Liver (tissue), 9 donors: ENCODE measurements around the gene C1QTNF3. TPM values are rescaled to one million over a fixed set of nuclear protein-coding genes. Genes with fewer than 3 reads are reported as not detected.

Experiments used
- DNase-seq: peaks from one replicate; pipeline ENCODE4 v3.0.0-alpha.2; 2017; ENCODE audit warnings: low spot score
- H3K27ac ChIP-seq, 2 donors: one replicate each; pipeline ENCODE4 v1.7.0; 2013; ENCODE audit warnings: inconsistent platforms in 2 of 2, low read length in 2 of 2, control low read depth in 1 of 2, low read depth in 1 of 2, mild to moderate bottlenecking in 1 of 2
- H3K27me3 ChIP-seq, 4 donors: one replicate each; pipeline versions ENCODE4 v1.6.1 to v1.7.0; 2013; ENCODE audit warnings: low read length in 3 of 4, inconsistent platforms in 1 of 4, mild to moderate bottlenecking in 1 of 4, moderate library complexity in 1 of 4; ENCODE audit not compliant: control insufficient read depth in 4 of 4, insufficient read depth in 4 of 4
- H3K36me3 ChIP-seq, 4 donors: one replicate each; pipeline versions ENCODE4 v1.6.1 to v1.7.0; 2013; ENCODE audit warnings: low read length in 3 of 4, mild to moderate bottlenecking in 3 of 4, low read depth in 1 of 4, moderate library complexity in 1 of 4; ENCODE audit not compliant: control insufficient read depth in 4 of 4, insufficient read depth in 3 of 4
- H3K4me1 ChIP-seq, 4 donors: one replicate each; pipeline versions ENCODE4 v1.6.1 to v1.7.0; 2013; ENCODE audit warnings: low read length in 3 of 4, mild to moderate bottlenecking in 3 of 4, moderate library complexity in 1 of 4; ENCODE audit not compliant: control insufficient read depth in 4 of 4, insufficient read depth in 4 of 4
- H3K4me3 ChIP-seq, 3 donors: one replicate each; pipeline versions ENCODE4 v1.6.1 to v1.7.0; 2013; ENCODE audit warnings: low read length in 3 of 3, control low read depth in 1 of 3, low read depth in 1 of 3, mild to moderate bottlenecking in 1 of 3
- H3K9ac ChIP-seq, 2 donors: one replicate each; pipeline ENCODE4 v1.7.0; 2013; ENCODE audit warnings: low read length in 2 of 2, mild to moderate bottlenecking in 2 of 2, moderate library complexity in 2 of 2, control low read depth in 1 of 2, low read depth in 1 of 2
- H3K9me3 ChIP-seq, 4 donors: one replicate each; pipeline versions ENCODE4 v1.6.1 to v1.7.0; 2013; ENCODE audit warnings: low read length in 3 of 4; ENCODE audit not compliant: control insufficient read depth in 4 of 4
- EGR1 ChIP-seq, 2 donors: IDR thresholded peaks; 2 replicates each; pipeline ENCODE4 v1.6.1; 2016 to 2018; ENCODE audit warnings: antibody characterized with exemption in 2 of 2, low read depth in 2 of 2
- FOXA1 ChIP-seq: IDR thresholded peaks from 2 replicates; pipeline ENCODE4 v1.6.1; 2016; ENCODE audit warnings: antibody characterized with exemption
- FOXA2 ChIP-seq: IDR thresholded peaks from 2 replicates; pipeline ENCODE4 v1.6.1; 2016; ENCODE audit warnings: antibody characterized with exemption
- GABPA ChIP-seq, 2 donors: IDR thresholded peaks in 1 of 2; conservative IDR thresholded peaks in 1 of 2; 2 replicates each; pipeline ENCODE4 v1.6.1; 2016; ENCODE audit warnings: antibody characterized with exemption in 2 of 2, mild to moderate bottlenecking in 1 of 2, moderate library complexity in 1 of 2
- HNF4A ChIP-seq, 2 donors: conservative IDR thresholded peaks; 2 replicates each; pipeline ENCODE4 v1.6.1; 2016; ENCODE audit warnings: antibody characterized with exemption in 2 of 2, mild to moderate bottlenecking in 2 of 2
- HNF4G ChIP-seq: IDR thresholded peaks from 2 replicates; pipeline ENCODE4 v1.6.1; 2016; ENCODE audit warnings: antibody characterized with exemption
- JUND ChIP-seq, 2 donors: IDR thresholded peaks; 2 replicates each; pipeline ENCODE4 v1.6.1; 2016; ENCODE audit warnings: antibody characterized with exemption in 2 of 2
- NR2F2 ChIP-seq: IDR thresholded peaks from 2 replicates; pipeline ENCODE4 v1.6.1; 2016; ENCODE audit warnings: antibody characterized with exemption
- RAD21 ChIP-seq, 2 donors: IDR thresholded peaks; 2 replicates each; pipeline ENCODE4 v1.6.1; 2016; ENCODE audit warnings: antibody characterized with exemption in 2 of 2, mild to moderate bottlenecking in 2 of 2
- RXRA ChIP-seq, 2 donors: IDR thresholded peaks; 2 replicates each; pipeline ENCODE4 v1.6.1; 2017 to 2018; ENCODE audit warnings: antibody characterized with exemption in 2 of 2, mild to moderate bottlenecking in 1 of 2
- SP1 ChIP-seq: IDR thresholded peaks from 2 replicates; pipeline ENCODE4 v1.6.1; 2018; ENCODE audit warnings: antibody characterized with exemption, mild to moderate bottlenecking
- TAF1 ChIP-seq: conservative IDR thresholded peaks from 2 replicates; pipeline ENCODE4 v1.6.1; 2016; ENCODE audit warnings: antibody characterized with exemption, mild to moderate bottlenecking
- YY1 ChIP-seq: IDR thresholded peaks from 2 replicates; pipeline ENCODE4 v1.6.1; 2016; ENCODE audit warnings: antibody characterized with exemption, mild to moderate bottlenecking
- WGBS: extraction: QIAGEN DNeasy Blood & Tissue Kit; methylation state at CpG from one replicate; pipeline ENCODE4 v1.1.7; 2013; 5-methylcytosine and 5-hydroxymethylcytosine counted together
- polyA plus RNA-seq, 2 donors: library from polyadenylated mRNA; stranded (reverse) in 1 of 2; unstranded in 1 of 2; fragments of 200-250 nt in 1 of 2; fragments of >200 nt in 1 of 2; fragmentation: Nextera tagmentation in 1 of 2; extraction: Ambion mirVana in 1 of 2; gene quantifications; one replicate each; pipeline versions ENCODE4 v1.2.1 to v1.2.3, GENCODE V29; 2013 to 2015
- total RNA-seq, 2 donors: library from RNA; depleted of rRNA; stranded (reverse); fragments of >200 nt; gene quantifications; one replicate each; pipeline ENCODE4 v1.2.3, GENCODE V29; 2014
- TF ChIP-seq, protein P1 (sequence below): IDR thresholded peaks from 2 replicates; pipeline ENCODE4 v1.6.1; 2016; ENCODE audit warnings: antibody characterized with exemption
- TF ChIP-seq, protein P2 (sequence below): IDR thresholded peaks from 2 replicates; pipeline ENCODE4 v1.6.1; 2016; ENCODE audit warnings: antibody characterized with exemption
- TF ChIP-seq, protein P3 (sequence below): fragments of 150-350 bp; IDR thresholded peaks from 2 replicates; pipeline ENCODE4 v1.5.1; 2017; ENCODE audit warnings: improper control_type of control experiment, low read depth, low read length; ENCODE audit not compliant: missing input control
- TF ChIP-seq, protein P4 (sequence below): IDR thresholded peaks from 2 replicates; pipeline ENCODE4 v1.6.1; 2016; ENCODE audit warnings: antibody characterized with exemption, mild to moderate bottlenecking
- TF ChIP-seq, protein P5 (sequence below): IDR thresholded peaks from 2 replicates; pipeline ENCODE4 v1.6.1; 2016; ENCODE audit warnings: antibody characterized with exemption
- donor health status: healthy.
- donor health status: healthy.
- donor health status: healthy.
- donor health status: healthy.
- donor health status: healthy.

Gene C1QTNF3
- total and polyA plus RNA-seq, 4 donors = 0.81 to 6.2 (median 2.5) TPM

DNA sequence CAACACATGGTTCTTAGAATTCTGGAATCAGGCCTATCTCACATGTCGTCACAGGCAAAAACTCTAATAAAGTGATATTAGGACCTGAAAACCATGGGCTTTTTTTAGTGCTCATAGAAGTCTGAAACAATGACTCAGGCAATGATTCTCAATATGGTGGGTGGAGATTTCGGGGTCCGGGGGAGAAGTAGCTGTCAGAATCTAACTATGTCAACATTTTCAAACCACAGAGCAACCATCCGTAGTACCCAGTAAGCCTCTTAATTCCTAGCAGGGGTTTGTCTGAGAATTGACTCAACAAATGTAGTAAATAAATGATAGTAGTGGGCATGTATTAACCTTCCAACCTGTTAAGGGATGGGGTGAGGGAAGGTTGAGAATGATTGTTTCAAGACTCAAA, 37.8 kb downstream of the C1QTNF3 start:
- TF ChIP-seq JUND (IDR thresholded peaks at IDR 0.05) (no peak), RAD21 (IDR thresholded peaks at IDR 0.05) (no peak), FOXA1 (no peak), RXRA (IDR thresholded peaks at IDR 0.05) (no peak), SP1 (no peak), EGR1 (IDR thresholded peaks at IDR 0.05; ENCODE audit: low read depth in 2 of 2) (no peak), YY1 (no peak), FOXA2 (no peak), TAF1 (no peak), HNF4A (conservative IDR thresholded peaks at IDR 0.05) (no peak), HNF4G (no peak), GABPA (IDR thresholded peaks at IDR 0.05 in 1 of 2, conservative IDR thresholded peaks at IDR 0.05 in 1 of 2) (no peak), NR2F2 (no peak)
- TF ChIP-seq, protein P1, sequence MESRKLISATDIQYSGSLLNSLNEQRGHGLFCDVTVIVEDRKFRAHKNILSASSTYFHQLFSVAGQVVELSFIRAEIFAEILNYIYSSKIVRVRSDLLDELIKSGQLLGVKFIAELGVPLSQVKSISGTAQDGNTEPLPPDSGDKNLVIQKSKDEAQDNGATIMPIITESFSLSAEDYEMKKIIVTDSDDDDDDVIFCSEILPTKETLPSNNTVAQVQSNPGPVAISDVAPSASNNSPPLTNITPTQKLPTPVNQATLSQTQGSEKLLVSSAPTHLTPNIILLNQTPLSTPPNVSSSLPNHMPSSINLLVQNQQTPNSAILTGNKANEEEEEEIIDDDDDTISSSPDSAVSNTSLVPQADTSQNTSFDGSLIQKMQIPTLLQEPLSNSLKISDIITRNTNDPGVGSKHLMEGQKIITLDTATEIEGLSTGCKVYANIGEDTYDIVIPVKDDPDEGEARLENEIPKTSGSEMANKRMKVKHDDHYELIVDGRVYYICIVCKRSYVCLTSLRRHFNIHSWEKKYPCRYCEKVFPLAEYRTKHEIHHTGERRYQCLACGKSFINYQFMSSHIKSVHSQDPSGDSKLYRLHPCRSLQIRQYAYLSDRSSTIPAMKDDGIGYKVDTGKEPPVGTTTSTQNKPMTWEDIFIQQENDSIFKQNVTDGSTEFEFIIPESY = no peak
- TF ChIP-seq, protein P2, sequence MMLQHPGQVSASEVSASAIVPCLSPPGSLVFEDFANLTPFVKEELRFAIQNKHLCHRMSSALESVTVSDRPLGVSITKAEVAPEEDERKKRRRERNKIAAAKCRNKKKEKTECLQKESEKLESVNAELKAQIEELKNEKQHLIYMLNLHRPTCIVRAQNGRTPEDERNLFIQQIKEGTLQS = no peak
- TF ChIP-seq, protein P3, sequence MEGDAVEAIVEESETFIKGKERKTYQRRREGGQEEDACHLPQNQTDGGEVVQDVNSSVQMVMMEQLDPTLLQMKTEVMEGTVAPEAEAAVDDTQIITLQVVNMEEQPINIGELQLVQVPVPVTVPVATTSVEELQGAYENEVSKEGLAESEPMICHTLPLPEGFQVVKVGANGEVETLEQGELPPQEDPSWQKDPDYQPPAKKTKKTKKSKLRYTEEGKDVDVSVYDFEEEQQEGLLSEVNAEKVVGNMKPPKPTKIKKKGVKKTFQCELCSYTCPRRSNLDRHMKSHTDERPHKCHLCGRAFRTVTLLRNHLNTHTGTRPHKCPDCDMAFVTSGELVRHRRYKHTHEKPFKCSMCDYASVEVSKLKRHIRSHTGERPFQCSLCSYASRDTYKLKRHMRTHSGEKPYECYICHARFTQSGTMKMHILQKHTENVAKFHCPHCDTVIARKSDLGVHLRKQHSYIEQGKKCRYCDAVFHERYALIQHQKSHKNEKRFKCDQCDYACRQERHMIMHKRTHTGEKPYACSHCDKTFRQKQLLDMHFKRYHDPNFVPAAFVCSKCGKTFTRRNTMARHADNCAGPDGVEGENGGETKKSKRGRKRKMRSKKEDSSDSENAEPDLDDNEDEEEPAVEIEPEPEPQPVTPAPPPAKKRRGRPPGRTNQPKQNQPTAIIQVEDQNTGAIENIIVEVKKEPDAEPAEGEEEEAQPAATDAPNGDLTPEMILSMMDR = no peak
- TF ChIP-seq, protein P4, sequence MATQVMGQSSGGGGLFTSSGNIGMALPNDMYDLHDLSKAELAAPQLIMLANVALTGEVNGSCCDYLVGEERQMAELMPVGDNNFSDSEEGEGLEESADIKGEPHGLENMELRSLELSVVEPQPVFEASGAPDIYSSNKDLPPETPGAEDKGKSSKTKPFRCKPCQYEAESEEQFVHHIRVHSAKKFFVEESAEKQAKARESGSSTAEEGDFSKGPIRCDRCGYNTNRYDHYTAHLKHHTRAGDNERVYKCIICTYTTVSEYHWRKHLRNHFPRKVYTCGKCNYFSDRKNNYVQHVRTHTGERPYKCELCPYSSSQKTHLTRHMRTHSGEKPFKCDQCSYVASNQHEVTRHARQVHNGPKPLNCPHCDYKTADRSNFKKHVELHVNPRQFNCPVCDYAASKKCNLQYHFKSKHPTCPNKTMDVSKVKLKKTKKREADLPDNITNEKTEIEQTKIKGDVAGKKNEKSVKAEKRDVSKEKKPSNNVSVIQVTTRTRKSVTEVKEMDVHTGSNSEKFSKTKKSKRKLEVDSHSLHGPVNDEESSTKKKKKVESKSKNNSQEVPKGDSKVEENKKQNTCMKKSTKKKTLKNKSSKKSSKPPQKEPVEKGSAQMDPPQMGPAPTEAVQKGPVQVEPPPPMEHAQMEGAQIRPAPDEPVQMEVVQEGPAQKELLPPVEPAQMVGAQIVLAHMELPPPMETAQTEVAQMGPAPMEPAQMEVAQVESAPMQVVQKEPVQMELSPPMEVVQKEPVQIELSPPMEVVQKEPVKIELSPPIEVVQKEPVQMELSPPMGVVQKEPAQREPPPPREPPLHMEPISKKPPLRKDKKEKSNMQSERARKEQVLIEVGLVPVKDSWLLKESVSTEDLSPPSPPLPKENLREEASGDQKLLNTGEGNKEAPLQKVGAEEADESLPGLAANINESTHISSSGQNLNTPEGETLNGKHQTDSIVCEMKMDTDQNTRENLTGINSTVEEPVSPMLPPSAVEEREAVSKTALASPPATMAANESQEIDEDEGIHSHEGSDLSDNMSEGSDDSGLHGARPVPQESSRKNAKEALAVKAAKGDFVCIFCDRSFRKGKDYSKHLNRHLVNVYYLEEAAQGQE = no peak
- TF ChIP-seq, protein P5, sequence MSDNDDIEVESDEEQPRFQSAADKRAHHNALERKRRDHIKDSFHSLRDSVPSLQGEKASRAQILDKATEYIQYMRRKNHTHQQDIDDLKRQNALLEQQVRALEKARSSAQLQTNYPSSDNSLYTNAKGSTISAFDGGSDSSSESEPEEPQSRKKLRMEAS = no peak
- Histone ChIP-seq H3K4me3 (no peak overlapping the region), H3K9me3 (no peaks in the 10 kb centered on the region), H3K27me3 (no peaks in the 10 kb centered on the region), H3K9ac (no peak overlapping the region), H3K36me3 (peaks cover 0 to 16% (median 5%) of the 10 kb centered on the region in 4 donors), H3K4me1 (peaks cover 0 to 66% (median 46%) of the 10 kb centered on the region in 4 donors), H3K27ac (peak overlapping the region in 1 of 2 donors; percentile 22)
- DNase-seq = no peak
- 64% methylated on average over 4 of the region's 4 CpGs for WGBS
